CD14-positive monocyte (primary cell): Measurements from ENCODE around the gene PDXDC1. TPM values are rescaled to one million over a fixed set of nuclear protein-coding genes. Genes with fewer than 3 reads are reported as not detected.
"Not testable (repeated sequence)": the region's sequence is repeated elsewhere in the genome, so short reads cannot be mapped to it uniquely, and the experiment has no call there.

ENCODE experiments used
- DNase-seq, 3 donors: peaks; one replicate each; pipeline ENCODE4 v3.0.0-alpha.2; 2011 to 2022
- H2AFZ ChIP-seq: 2 replicates; pipeline ENCODE4 v1.6.0; 2012; ENCODE audit warnings: mild to moderate bottlenecking, low read depth, low read length, inconsistent platforms; ENCODE audit not compliant: insufficient read depth, poor library complexity, severe bottlenecking
- H3K27ac ChIP-seq, 2 donors: 1 replicate in 1 of 2; 2 replicates in 1 of 2; pipeline ENCODE4 v1.5.1; 2012 to 2013; ENCODE audit warnings: low read length in 2 of 2, control low read depth in 1 of 2, inconsistent platforms in 1 of 2, low read depth in 1 of 2, mild to moderate bottlenecking in 1 of 2
- H3K27me3 ChIP-seq, 2 donors: one replicate each; pipeline versions ENCODE4 v1.6.0 to v1.6.1; 2011 to 2013; ENCODE audit warnings: low read length in 2 of 2; ENCODE audit not compliant: control insufficient read depth in 2 of 2, insufficient read depth in 2 of 2
- H3K36me3 ChIP-seq, 2 donors: replicated peaks in 1 of 2; 1 replicate in 1 of 2; 2 replicates in 1 of 2; pipeline versions ENCODE4 v1.5.1 to v1.6.1; 2012 to 2013; ENCODE audit warnings: low read length in 2 of 2, control low read depth in 1 of 2, inconsistent platforms in 1 of 2, mild to moderate bottlenecking in 1 of 2; ENCODE audit not compliant: insufficient read depth in 2 of 2, control insufficient read depth in 1 of 2
- H3K4me1 ChIP-seq, 2 donors: 1 replicate in 1 of 2; 2 replicates in 1 of 2; pipeline versions ENCODE4 v1.5.1 to v1.6.1; 2012 to 2013; ENCODE audit warnings: low read length in 2 of 2, control low read depth in 1 of 2, inconsistent platforms in 1 of 2, mild to moderate bottlenecking in 1 of 2, moderate library complexity in 1 of 2; ENCODE audit not compliant: insufficient read depth in 2 of 2, control insufficient read depth in 1 of 2
- H3K4me2 ChIP-seq: replicated peaks from 2 replicates; pipeline ENCODE3; 2012; ENCODE audit warnings: low read length, moderate library complexity, mild to moderate bottlenecking; ENCODE audit not compliant: poor library complexity, severe bottlenecking; ENCODE audit errors: extremely low read depth
- H3K4me3 ChIP-seq, 3 experiments: fragments of 200-600 bp in 1 of 3; sonication (generic) in 1 of 3; replicated peaks in 1 of 3; 1 replicate in 2 of 3; 2 replicates in 1 of 3; pipeline ENCODE4 v1.5.1; 2011 to 2013; ENCODE audit warnings: low read length in 3 of 3, mild to moderate bottlenecking in 3 of 3, control low read depth in 2 of 3, low read depth in 2 of 3, inconsistent platforms in 1 of 3, moderate library complexity in 1 of 3
- H3K79me2 ChIP-seq: 2 replicates; pipeline ENCODE4 v1.6.0; 2012; ENCODE audit warnings: mild to moderate bottlenecking, control low read depth, inconsistent platforms, low read length, moderate library complexity; ENCODE audit not compliant: insufficient read depth
- H3K9ac ChIP-seq: 2 replicates; pipeline ENCODE4 v1.6.0; 2017; ENCODE audit warnings: low read length, mild to moderate bottlenecking; ENCODE audit not compliant: insufficient read depth, poor library complexity, severe bottlenecking
- H3K9me3 ChIP-seq, 2 donors: replicated peaks in 1 of 2; 1 replicate in 1 of 2; 2 replicates in 1 of 2; pipeline versions ENCODE4 v1.5.1 to v1.6.1; 2012 to 2013; ENCODE audit warnings: low read length in 2 of 2, control low read depth in 1 of 2; ENCODE audit not compliant: control insufficient read depth in 1 of 2, insufficient read depth in 1 of 2
- H4K20me1 ChIP-seq: 2 replicates; pipeline ENCODE4 v1.6.0; 2012; ENCODE audit warnings: mild to moderate bottlenecking, low read length, control low read depth, moderate library complexity; ENCODE audit not compliant: insufficient read depth
- H3K27ac Mint-ChIP-seq, 7 donors: one replicate each; pipeline ENCODE4 v1.8.0; 2020; ENCODE audit warnings: mild to moderate bottlenecking in 7 of 7, mixed read lengths in 7 of 7, moderate library complexity in 6 of 7, inconsistent platforms in 2 of 7
- H3K27me3 Mint-ChIP-seq, 3 donors: one replicate each; pipeline ENCODE4 v1.8.0; 2021 to 2022; ENCODE audit warnings: low read depth in 3 of 3, mild to moderate bottlenecking in 3 of 3, mixed read lengths in 3 of 3, moderate library complexity in 3 of 3, inconsistent platforms in 1 of 3
- H3K36me3 Mint-ChIP-seq, 2 donors: one replicate each; pipeline ENCODE4 v1.8.0; 2020; ENCODE audit warnings: mixed read lengths in 2 of 2, inconsistent platforms in 1 of 2, mild to moderate bottlenecking in 1 of 2
- H3K4me1 Mint-ChIP-seq: one replicate; pipeline ENCODE4 v1.8.0; 2020; ENCODE audit warnings: mild to moderate bottlenecking, mixed read lengths
- H3K4me3 Mint-ChIP-seq, 2 donors: one replicate each; pipeline ENCODE4 v1.8.0; 2020; ENCODE audit warnings: mild to moderate bottlenecking in 2 of 2, mixed read lengths in 2 of 2, moderate library complexity in 1 of 2
- H3K9me3 Mint-ChIP-seq, 7 donors: one replicate each; pipeline ENCODE4 v1.8.0; 2020 to 2022; ENCODE audit warnings: mixed read lengths in 7 of 7, mild to moderate bottlenecking in 6 of 7, moderate library complexity in 6 of 7, inconsistent platforms in 2 of 7
- WGBS: methylation state at CpG from one replicate; pipeline ENCODE4 v1.1.5; 2013; ENCODE audit warnings: missing lambda C conversion rate; ENCODE audit not compliant: insufficient coverage; 5-methylcytosine and 5-hydroxymethylcytosine counted together
- intact Hi-C, 2 donors: fragments of 100-400 bp; cut with micrococcal nuclease; formaldehyde crosslinking; loops; one replicate each; pipeline versions ENCODE4 v1.15.0 to v1.15.1; 2023
- polyA plus RNA-seq, 3 donors: library from polyadenylated mRNA; depleted of rRNA in 1 of 3; unstranded in 2 of 3; stranded (reverse) in 1 of 3; fragments of 300-500 nt in 2 of 3; fragments of >200 nt in 1 of 3; fragmentation: Illumina TruSeq in 2 of 3; gene quantifications; 1 replicate in 2 of 3; 2 replicates in 1 of 3; pipeline ENCODE4 v1.2.3, GENCODE V29; 2012 to 2021

PDXDC1 gene
- polyA plus RNA-seq, 3 donors: 22.3 to 50.1 (median 36.0) TPM

- peaks cover 16% of the 10 kb centered on the region for H3K4me1 Mint-ChIP-seq
- DNase-seq, H3K27me3 Mint-ChIP-seq, H3K79me2 ChIP-seq, H3K9me3 ChIP-seq, intact Hi-C loops, H3K27me3 ChIP-seq, H3K4me3 Mint-ChIP-seq, H4K20me1 ChIP-seq, H3K9me3 Mint-ChIP-seq, H3K4me3 ChIP-seq, H2AFZ ChIP-seq, H3K9ac ChIP-seq, H3K27ac ChIP-seq, H3K4me2 ChIP-seq: not testable (repeated sequence)
- peaks cover 33 to 45% of the 10 kb centered on the region in 2 donors for H3K36me3 Mint-ChIP-seq
- no CpG with 5 or more reads among the region's 1 CpG for WGBS
- Histone ChIP-seq H3K36me3 (peaks cover 2 to 29% of the 10 kb centered on the region in 2 donors), H3K4me1 (peaks cover 12% of the 10 kb centered on the region in 2 donors)
- H3K27ac Mint-ChIP-seq: peak overlapping the region in 1 of 7 donors; percentile 10
These were observed 115.9 kb downstream of the PDXDC1 start for GRCh38 chr16:15090663-15091269.

- peaks cover 12% of the 10 kb centered on the region in 2 donors for H3K4me1 ChIP-seq
- H3K27me3 ChIP-seq, H4K20me1 ChIP-seq, H3K9me3 ChIP-seq, H3K27me3 Mint-ChIP-seq, intact Hi-C loops, H3K79me2 ChIP-seq, H3K9me3 Mint-ChIP-seq, DNase-seq: not testable (repeated sequence)
- H2AFZ ChIP-seq: peak overlapping the region; percentile 86
- H3K4me3 Mint-ChIP-seq: peak overlapping the region; percentile 94 to 98
- peak overlapping the region; percentile 44 to 87 for H3K27ac ChIP-seq
- WGBS: no CpG with 5 or more reads among the region's 14 CpGs
- H3K4me1 Mint-ChIP-seq: peaks cover 16% of the 10 kb centered on the region
- peaks cover 23 to 25% of the 10 kb centered on the region in 2 donors for H3K36me3 Mint-ChIP-seq
- peak overlapping the region; percentile 68 for H3K4me2 ChIP-seq
- H3K27ac Mint-ChIP-seq: peak overlapping the region; percentile 95 to 98 (median 97)
- H3K9ac ChIP-seq: peak overlapping the region; percentile 69
- peaks cover 2 to 18% of the 10 kb centered on the region in 2 donors for H3K36me3 ChIP-seq
- H3K4me3 ChIP-seq: peak overlapping the region; percentile 66 to 80 (median 74)
These were observed 118.7 kb downstream of the PDXDC1 start for GRCh38 chr16:15093571-15093954.

GRCh38 chr16:15093955-15094827 lies 119.4 kb downstream of the PDXDC1 start, which contains the start of gene RRN3:
Gene RRN3 (minus strand): TSS chr16:15094272. CDS start chr16:15094233, 39 bp downstream.
- H3K79me2 ChIP-seq, H3K27me3 ChIP-seq, H4K20me1 ChIP-seq, H3K27me3 Mint-ChIP-seq, H3K9me3 Mint-ChIP-seq, intact Hi-C loops, H3K9me3 ChIP-seq: not testable (repeated sequence)
- peak within 1 kb of the TSS; percentile 86 for H2AFZ ChIP-seq
- peak within 1 kb of the TSS; percentile 95 to 98 (median 97) for H3K27ac Mint-ChIP-seq
- peak within 1 kb of the TSS; percentile 66 to 80 (median 74) for H3K4me3 ChIP-seq
- H3K36me3 Mint-ChIP-seq: peaks cover 20 to 22% of the 10 kb centered on the region in 2 donors
- peak within 1 kb of the TSS; percentile 69 for H3K9ac ChIP-seq
- DNase-seq: peak; percentile 80 to 83 (median 82)
- peaks cover 16% of the 10 kb centered on the region for H3K4me1 Mint-ChIP-seq
- WGBS: 0% methylated on average over 45 of the region's 56 CpGs
- H3K4me2 ChIP-seq: peak within 1 kb of the TSS; percentile 68
- peak within 1 kb of the TSS; percentile 94 to 98 for H3K4me3 Mint-ChIP-seq
- peak within 1 kb of the TSS; percentile 44 to 87 for H3K27ac ChIP-seq
- H3K4me1 ChIP-seq: peaks cover 12% of the 10 kb centered on the region in 2 donors
- peaks cover 2 to 18% of the 10 kb centered on the region in 2 donors for H3K36me3 ChIP-seq

- H3K4me2 ChIP-seq, H3K79me2 ChIP-seq, intact Hi-C loops, H3K9ac ChIP-seq, H3K9me3 ChIP-seq, H3K36me3 Mint-ChIP-seq, H4K20me1 ChIP-seq, H3K27ac ChIP-seq, H3K27ac Mint-ChIP-seq, H3K4me3 Mint-ChIP-seq, H3K36me3 ChIP-seq, H3K27me3 Mint-ChIP-seq, DNase-seq, H3K4me3 ChIP-seq, H3K27me3 ChIP-seq, H2AFZ ChIP-seq, H3K9me3 Mint-ChIP-seq: not testable (repeated sequence)
- H3K4me1 ChIP-seq: peaks cover 12% of the 10 kb centered on the region in 2 donors
- no CpG with 5 or more reads among the region's 9 CpGs for WGBS
- H3K4me1 Mint-ChIP-seq: peaks cover 16% of the 10 kb centered on the region
These were observed 121.8 kb downstream of the PDXDC1 start for GRCh38 chr16:15096583-15096972.
